Lower leg skin (tissue), 3 donors: ENCODE measurements around the gene CSTF1.

Experiments used
- POLR2A ChIP-seq, 2 donors: fragments of 450-650 bp; IDR thresholded peaks; one replicate each; pipeline ENCODE4 v1.6.1; 2016 to 2017; ENCODE audit warnings: antibody characterized with exemption in 2 of 2, mild to moderate bottlenecking in 1 of 2, moderate library complexity in 1 of 2
- TF ChIP-seq, protein P1 (sequence below), 3 donors: fragments of 450-650 bp; IDR thresholded peaks; one replicate each; pipeline ENCODE4 v1.5.1; 2016; ENCODE audit warnings: antibody characterized with exemption in 3 of 3, mild to moderate bottlenecking in 3 of 3, moderate library complexity in 2 of 3

DNA sequence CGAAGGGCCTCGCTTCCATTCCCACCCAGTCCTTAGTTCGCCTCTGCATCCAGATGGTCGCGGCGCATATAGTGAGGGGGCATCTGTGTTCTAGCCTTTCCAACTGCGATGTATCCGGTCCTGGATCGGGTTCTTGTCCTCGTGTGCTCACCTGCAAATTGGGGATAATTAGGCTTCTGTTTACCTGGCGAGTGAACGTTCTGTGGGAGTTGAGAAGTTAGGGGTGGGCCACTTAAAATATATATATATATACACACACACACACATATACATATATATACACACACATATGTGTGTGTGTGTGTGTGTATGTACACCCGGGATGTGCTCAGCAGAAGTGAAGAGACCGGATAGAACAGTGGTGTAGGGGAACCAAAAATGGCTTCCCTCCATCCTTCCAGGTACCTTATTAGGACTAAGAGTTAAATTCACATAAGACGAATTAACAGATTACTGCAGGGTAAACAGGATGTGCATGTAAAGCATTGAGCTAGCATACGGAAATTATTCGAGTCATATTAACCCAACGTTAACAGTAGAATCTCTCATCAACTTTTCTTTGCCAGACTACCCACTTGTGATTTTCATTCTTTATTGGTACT, 537 bp downstream of the CSTF1 start:
- TF ChIP-seq, protein P1, sequence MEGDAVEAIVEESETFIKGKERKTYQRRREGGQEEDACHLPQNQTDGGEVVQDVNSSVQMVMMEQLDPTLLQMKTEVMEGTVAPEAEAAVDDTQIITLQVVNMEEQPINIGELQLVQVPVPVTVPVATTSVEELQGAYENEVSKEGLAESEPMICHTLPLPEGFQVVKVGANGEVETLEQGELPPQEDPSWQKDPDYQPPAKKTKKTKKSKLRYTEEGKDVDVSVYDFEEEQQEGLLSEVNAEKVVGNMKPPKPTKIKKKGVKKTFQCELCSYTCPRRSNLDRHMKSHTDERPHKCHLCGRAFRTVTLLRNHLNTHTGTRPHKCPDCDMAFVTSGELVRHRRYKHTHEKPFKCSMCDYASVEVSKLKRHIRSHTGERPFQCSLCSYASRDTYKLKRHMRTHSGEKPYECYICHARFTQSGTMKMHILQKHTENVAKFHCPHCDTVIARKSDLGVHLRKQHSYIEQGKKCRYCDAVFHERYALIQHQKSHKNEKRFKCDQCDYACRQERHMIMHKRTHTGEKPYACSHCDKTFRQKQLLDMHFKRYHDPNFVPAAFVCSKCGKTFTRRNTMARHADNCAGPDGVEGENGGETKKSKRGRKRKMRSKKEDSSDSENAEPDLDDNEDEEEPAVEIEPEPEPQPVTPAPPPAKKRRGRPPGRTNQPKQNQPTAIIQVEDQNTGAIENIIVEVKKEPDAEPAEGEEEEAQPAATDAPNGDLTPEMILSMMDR (IDR thresholded peaks at IDR 0.05): no peak
- no peak for TF ChIP-seq POLR2A (IDR thresholded peaks at IDR 0.05)
